NK-92 (cell line): ENCODE results near the gene SPRR4.

Experiments
- DNase-seq: peaks from one replicate; lab custom pipeline; 2025; ENCODE audit not compliant: unreplicated experiment; lab: John Stamatoyannopoulos, UW

Gene SPRR4, protein sequence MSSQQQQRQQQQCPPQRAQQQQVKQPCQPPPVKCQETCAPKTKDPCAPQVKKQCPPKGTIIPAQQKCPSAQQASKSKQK

DNA sequence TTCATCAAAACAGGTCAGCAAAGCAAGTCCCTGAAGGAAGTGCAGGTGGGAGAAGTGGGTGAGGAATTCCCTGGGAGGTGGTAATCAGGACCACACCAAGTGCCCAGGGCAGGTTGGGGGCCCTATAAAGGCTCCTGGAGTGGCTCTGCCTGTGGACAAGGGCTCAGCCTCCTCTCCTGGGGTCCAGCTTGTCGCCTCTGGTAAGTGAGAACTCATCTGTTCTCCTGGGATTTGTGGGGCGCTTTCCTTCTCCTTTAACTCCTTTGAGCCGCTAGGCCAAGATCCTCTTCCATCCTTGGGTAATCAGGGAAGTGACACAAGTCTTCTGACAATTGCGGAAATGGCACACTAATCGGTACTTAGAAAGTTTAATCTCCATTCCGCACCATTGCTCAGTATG, at the start of gene SPRR4:
TSS of gene SPRR4 (plus strand) at position 154 of the 400 bp plus-strand sequence. CDS start 1,243 bp downstream, outside the sequence.
- no peak for DNase-seq

DNA sequence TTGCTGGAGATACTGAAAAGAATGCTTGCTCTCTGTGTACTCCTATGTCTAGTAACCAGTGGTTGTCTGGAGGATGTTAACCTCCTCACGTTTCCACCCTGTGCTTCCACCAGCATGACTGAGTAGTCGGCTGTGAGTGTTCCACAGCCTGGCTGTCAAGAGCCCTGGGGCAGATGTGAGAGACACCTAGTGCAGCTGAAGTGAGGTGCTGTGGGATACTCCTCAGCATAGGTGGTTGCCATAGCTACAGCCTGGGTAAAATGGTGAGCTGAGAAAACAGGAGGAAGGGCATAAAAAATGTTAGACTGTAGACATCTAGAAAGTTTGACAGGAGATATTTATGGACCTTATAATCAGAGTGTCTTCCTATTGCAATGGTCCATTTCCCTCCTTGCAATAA, 46.3 kb upstream of the SPRR4 start:
- no peak for DNase-seq

- no peak for DNase-seq
These were observed 44.4 kb upstream of the SPRR4 start for GRCh38 chr1:152926091-152926490.

DNA sequence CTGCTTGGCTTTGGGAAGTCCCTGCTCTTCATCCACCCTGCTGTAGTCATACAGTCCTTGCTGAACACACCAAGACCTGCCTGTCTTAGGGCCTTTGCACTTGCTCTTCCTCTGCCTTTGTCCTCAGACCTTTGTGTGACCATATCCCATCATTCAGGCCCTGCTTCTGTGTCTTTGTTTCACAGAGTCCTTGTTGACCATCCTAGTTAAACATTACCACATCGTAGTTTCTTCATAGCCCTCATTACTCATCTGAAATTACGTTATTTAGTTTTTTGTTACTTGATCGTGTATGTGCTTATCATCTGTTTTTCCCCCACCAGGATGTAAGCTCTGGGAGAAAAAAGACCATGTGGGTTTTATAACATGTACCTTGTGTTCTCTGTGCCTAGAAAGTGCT, 41.8 kb upstream of the SPRR4 start:
- DNase-seq = no peak

DNA sequence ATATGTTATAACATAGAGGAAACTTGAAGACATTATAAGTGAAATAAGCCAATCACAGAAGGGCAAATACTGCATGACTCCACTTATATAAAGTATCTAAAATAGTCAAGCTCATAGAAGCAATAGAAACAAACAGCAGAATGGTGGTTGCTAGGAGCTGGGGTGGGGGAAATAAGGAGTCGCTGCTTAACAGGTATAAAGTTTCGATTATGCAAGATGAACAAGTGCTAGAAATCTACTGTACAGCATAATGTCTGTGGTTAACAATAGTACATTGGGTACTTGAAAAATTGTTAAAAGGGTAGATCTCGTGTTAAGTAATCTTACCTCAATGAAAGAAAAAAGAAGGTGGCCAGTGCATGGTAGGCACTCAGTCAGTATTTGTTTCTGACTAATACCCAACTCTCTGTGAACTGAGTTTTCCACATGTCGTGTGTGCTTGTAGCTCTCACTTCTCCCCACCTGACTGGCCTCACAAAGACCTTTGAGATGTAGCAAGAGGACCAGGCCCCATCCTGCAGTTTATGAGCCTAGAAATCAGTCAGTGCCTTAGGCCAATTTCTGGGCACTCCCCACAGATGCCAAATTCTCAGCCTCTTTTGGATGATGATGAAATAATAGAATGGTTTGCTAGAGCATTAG, 38.2 kb upstream of the SPRR4 start:
- no peak for DNase-seq

GRCh38 chr1:152933196-152933595, 37.3 kb upstream of the SPRR4 start:
- no peak for DNase-seq

- DNase-seq = no peak
These were observed 29.8 kb upstream of the SPRR4 start for GRCh38 chr1:152940614-152941013.

GRCh38 chr1:152941037-152941711, 29.3 kb upstream of the SPRR4 start:
- no peak for DNase-seq

GRCh38 chr1:152942161-152942560, 28.3 kb upstream of the SPRR4 start:
- DNase-seq = no peak

DNA sequence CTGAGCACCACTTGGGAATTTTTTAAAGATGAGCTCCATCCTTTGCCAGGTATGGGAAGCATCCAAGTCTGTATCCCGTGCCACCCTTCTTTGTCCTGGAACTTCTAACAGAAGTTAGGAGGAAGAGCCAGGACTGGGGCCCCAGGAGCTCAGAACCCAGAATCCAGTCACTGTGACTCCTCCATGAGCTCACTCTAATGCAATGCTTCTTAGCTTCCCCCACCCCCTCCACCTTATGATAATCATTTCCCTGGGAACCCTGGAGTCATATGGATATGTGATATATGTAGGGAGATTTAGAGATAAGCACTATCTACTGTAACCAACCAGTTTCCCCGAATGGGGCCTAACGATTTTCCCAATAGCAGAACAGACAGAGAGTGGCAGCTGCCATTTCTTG, 24.2 kb upstream of the SPRR4 start:
- no peak for DNase-seq

DNA sequence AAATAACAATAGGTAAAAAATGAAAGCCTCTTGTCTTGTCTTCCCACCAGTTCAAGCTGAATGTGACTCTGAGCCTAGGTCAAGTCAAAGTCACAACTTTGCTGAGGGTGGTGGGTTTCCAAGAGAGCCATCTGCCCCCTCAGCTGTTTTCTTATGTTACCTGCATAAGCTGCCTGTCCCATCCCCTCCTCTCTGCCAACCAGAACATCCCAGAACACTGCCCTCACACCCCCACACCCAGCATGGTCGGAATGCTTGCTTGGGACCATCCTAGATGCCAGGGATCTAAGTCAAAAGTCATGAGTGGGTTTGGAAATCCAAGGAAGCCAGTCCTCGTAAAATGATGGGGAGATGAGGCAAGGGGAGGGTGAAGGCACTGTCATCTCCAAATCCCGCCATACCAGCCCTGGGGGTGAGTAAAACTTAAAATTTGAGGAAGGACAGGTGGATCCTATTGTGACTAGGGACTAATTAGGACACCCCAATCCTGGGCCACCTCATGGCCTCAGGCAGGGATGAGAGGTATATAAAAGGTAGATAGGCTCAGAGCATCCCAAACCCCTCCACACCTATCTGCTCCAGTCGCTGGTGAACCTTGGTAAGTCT, 23.7 kb upstream of the SPRR4 start, which contains the start of gene SPRR5:
TSS of gene SPRR5 (plus strand) at position 556 of the 606 bp plus-strand sequence. CDS start 1,349 bp downstream, outside the sequence.
- DNase-seq = no peak

GRCh38 chr1:152951711-152952110, 18.7 kb upstream of the SPRR4 start:
- no peak for DNase-seq

- DNase-seq = no peak
These were observed 16.7 kb upstream of the SPRR4 start for GRCh38 chr1:152953761-152954160.

DNA sequence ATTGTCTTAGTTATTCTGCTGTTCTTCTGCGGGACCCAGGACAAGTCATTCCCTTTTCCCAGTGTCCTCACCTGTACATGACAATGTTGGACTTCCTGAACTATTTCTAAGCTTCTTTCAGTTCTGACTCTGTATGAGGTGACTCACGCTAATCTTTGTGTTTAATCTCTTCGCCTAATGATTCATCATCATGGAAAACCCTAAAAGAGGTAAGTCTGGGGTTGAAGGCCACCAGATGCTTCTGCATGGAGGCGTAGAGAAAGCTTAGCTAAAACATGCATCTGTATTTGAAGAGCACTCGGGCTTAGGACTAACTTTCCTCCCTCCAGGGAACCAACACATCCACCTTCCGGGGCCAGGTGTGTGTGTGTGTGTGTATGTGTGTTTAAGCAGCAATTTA, 16.0 kb upstream of the SPRR4 start:
- DNase-seq = no peak

DNA sequence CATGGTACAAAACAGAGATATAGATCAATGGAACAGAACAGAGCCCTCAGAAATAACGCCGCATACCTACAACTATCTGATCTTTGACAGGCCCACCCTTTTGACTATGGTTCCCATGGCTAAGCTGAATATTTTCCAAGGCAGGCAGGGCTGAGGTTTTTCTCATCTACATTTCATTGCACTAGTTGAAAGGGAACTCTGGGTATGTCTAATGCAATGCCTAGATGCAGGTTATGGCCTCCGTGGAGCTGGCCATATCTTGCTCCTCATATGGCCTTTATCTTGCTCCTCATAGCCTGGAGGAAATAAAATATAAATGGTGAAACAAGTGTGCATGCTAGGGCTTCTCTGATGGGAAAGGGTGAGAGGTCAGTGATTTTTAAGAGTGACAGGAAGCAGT, 12.9 kb upstream of the SPRR4 start:
- DNase-seq = no peak

DNA sequence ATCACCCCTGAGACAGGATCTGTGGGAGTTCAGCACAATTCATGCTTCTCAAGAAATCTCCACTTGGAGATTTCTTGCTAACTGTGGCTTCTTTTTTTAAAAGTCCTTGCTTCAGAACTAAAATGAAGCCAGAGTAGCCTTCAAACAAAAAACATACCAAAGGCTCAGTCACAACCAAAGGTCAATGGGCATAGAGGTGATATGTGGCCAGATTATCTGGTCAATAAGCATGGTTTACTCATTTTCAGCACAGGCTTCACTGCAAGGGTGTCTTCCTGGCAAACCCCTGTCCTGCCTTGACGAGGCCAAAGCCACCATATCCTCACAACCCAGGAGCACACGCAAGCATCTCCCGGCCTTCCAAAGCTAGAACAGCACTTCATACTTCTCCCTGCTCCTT, 11.2 kb upstream of the SPRR4 start:
- DNase-seq = no peak

- DNase-seq = no peak
These were observed 10.5 kb upstream of the SPRR4 start for GRCh38 chr1:152959801-152960451.

GRCh38 chr1:152960452-152961044, 9.9 kb upstream of the SPRR4 start:
- no peak for DNase-seq

- no peak for DNase-seq
These were observed 9.1 kb upstream of the SPRR4 start for GRCh38 chr1:152961226-152961891.

DNA sequence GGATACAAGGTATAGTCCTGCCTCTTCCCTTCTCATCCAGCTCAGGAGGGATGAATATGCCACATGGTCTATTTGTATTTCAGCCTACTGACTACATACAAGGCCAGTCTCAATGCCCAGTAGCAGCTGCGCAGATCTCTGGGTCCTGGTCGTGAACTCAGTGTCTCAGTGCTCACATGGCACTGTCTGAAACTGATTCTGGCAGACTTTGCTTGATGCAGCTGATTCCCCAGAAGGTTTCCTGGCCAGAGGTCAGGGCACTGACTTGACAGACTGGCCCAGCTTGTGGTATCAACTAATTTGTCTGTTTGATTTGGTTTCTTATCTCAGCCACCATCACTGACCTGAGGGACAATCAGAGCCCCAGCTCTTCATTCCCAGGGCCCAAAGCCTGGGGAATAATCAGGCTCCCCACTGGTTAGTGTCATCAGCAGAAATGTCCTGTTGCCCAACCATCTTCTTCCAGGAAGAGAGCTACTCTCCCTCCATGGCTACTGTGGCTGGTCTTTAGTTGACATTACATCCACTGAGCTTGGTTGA, 7.5 kb upstream of the SPRR4 start:
- DNase-seq = no peak
